Measurements from ENCODE around the gene SCNN1B. TPM values are rescaled to one million over a fixed set of nuclear protein-coding genes. Genes with fewer than 3 reads are reported as not detected.

The SCNN1B gene
- total RNA-seq, 3 donors from 2014 or later (not counting 1 experiment from before 2014, with no cell fraction given): not detected

GRCh38 chr16:23420011-23420410 lies 117.9 kb downstream of the SCNN1B start:
- no peaks in the 10 kb centered on the region for H3K9me3 Mint-ChIP-seq
- TF ChIP-seq CTCF (IDR thresholded peaks at IDR 0.05): no peak
- no peak for DNase-seq
- no peaks in the 10 kb centered on the region for H3K4me1 Mint-ChIP-seq
- peaks cover 6% of the 10 kb centered on the region for H3K36me3 Mint-ChIP-seq
- Histone ChIP-seq H3K27me3 (ENCODE audit: control insufficient read depth, insufficient read depth, low read length) (no peaks in the 10 kb centered on the region), H3K27ac (ENCODE audit: low read length) (no peak overlapping the region), H3K4me3 (ENCODE audit: low read length) (no peak overlapping the region), H3K4me1 (ENCODE audit: control insufficient read depth, insufficient read depth, low read length) (no peaks in the 10 kb centered on the region), H3K36me3 (ENCODE audit: control insufficient read depth, insufficient read depth, low read length) (peaks cover 30% of the 10 kb centered on the region), H3K9me3 (ENCODE audit: control insufficient read depth, insufficient read depth, low read length) (no peaks in the 10 kb centered on the region)
- ATAC-seq: no peak
- H3K27me3 Mint-ChIP-seq (ENCODE audit: low read depth in 2 of 2): no peaks in the 10 kb centered on the region
- intact Hi-C loops (cut with micrococcal nuclease): no loop called here
- H3K4me3 Mint-ChIP-seq: no peak overlapping the region
- H3K27ac Mint-ChIP-seq: no peak overlapping the region
- 97% methylated on average over 5 of the region's 5 CpGs for WGBS (ENCODE audit: insufficient coverage)

- Mint-ChIP-seq H3K4me3 (no peak overlapping the region), H3K27me3 (ENCODE audit: low read depth in 2 of 2) (no peaks in the 10 kb centered on the region), H3K4me1 (no peaks in the 10 kb centered on the region), H3K36me3 (peaks cover 6% of the 10 kb centered on the region), H3K9me3 (no peaks in the 10 kb centered on the region), H3K27ac (no peak overlapping the region)
- no peaks in the 10 kb centered on the region for H3K4me1 ChIP-seq (ENCODE audit: control insufficient read depth, insufficient read depth, low read length)
- DNase-seq (no peak), ATAC-seq (no peak)
- intact Hi-C loops (cut with micrococcal nuclease): no loop called here
- H3K4me3 ChIP-seq (ENCODE audit: low read length): no peak overlapping the region
- H3K27ac ChIP-seq (ENCODE audit: low read length): no peak overlapping the region
- peaks cover 8% of the 10 kb centered on the region for H3K36me3 ChIP-seq (ENCODE audit: control insufficient read depth, insufficient read depth, low read length)
- no peaks in the 10 kb centered on the region for H3K27me3 ChIP-seq (ENCODE audit: control insufficient read depth, insufficient read depth, low read length)
- no peaks in the 10 kb centered on the region for H3K9me3 ChIP-seq (ENCODE audit: control insufficient read depth, insufficient read depth, low read length)
- WGBS (ENCODE audit: insufficient coverage): 97% methylated on average over 11 of the region's 11 CpGs
- TF ChIP-seq CTCF (IDR thresholded peaks at IDR 0.05): no peak
These were observed 121.5 kb downstream of the SCNN1B start for GRCh38 chr16:23423496-23424049.

GRCh38 chr16:23424292-23424958 lies 122.3 kb downstream of the SCNN1B start:
- Mint-ChIP-seq H3K4me3 (no peak overlapping the region), H3K4me1 (no peaks in the 10 kb centered on the region), H3K27ac (no peak overlapping the region), H3K36me3 (peaks cover 6% of the 10 kb centered on the region), H3K27me3 (ENCODE audit: low read depth in 2 of 2) (no peaks in the 10 kb centered on the region), H3K9me3 (no peaks in the 10 kb centered on the region)
- H3K4me3 ChIP-seq (ENCODE audit: low read length): no peak overlapping the region
- peaks cover 10% of the 10 kb centered on the region for H3K36me3 ChIP-seq (ENCODE audit: control insufficient read depth, insufficient read depth, low read length)
- WGBS (ENCODE audit: insufficient coverage): 94% methylated on average over 14 of the region's 14 CpGs
- no peaks in the 10 kb centered on the region for H3K9me3 ChIP-seq (ENCODE audit: control insufficient read depth, insufficient read depth, low read length)
- H3K27me3 ChIP-seq (ENCODE audit: control insufficient read depth, insufficient read depth, low read length): no peaks in the 10 kb centered on the region
- DNase-seq (no peak), ATAC-seq (no peak)
- intact Hi-C loops (cut with micrococcal nuclease): no loop called here
- no peak overlapping the region for H3K27ac ChIP-seq (ENCODE audit: low read length)
- no peak for TF ChIP-seq CTCF (IDR thresholded peaks at IDR 0.05)
- no peaks in the 10 kb centered on the region for H3K4me1 ChIP-seq (ENCODE audit: control insufficient read depth, insufficient read depth, low read length)

- ATAC-seq (no peak), DNase-seq (no peak)
These were observed 126.2 kb downstream of the SCNN1B start for GRCh38 chr16:23428351-23428750.

More at GRCh38 chr16:23428351-23428750, 126.2 kb downstream of the SCNN1B start:
- Mint-ChIP-seq H3K4me1 (no peaks in the 10 kb centered on the region), H3K36me3 (peaks cover 3% of the 10 kb centered on the region), H3K27me3 (ENCODE audit: low read depth in 2 of 2) (no peaks in the 10 kb centered on the region), H3K4me3 (no peak overlapping the region), H3K9me3 (no peaks in the 10 kb centered on the region), H3K27ac (no peak overlapping the region)
- no peaks in the 10 kb centered on the region for H3K9me3 ChIP-seq (ENCODE audit: control insufficient read depth, insufficient read depth, low read length)
- no peaks in the 10 kb centered on the region for H3K27me3 ChIP-seq (ENCODE audit: control insufficient read depth, insufficient read depth, low read length)
- intact Hi-C loops (cut with micrococcal nuclease): no loop called here
- H3K36me3 ChIP-seq (ENCODE audit: control insufficient read depth, insufficient read depth, low read length): peaks cover 32% of the 10 kb centered on the region
- H3K27ac ChIP-seq (ENCODE audit: low read length): no peak overlapping the region
- H3K4me3 ChIP-seq (ENCODE audit: low read length): no peak overlapping the region
- no CpG with 5 or more reads among the region's 2 CpGs for WGBS (ENCODE audit: insufficient coverage)
- no peaks in the 10 kb centered on the region for H3K4me1 ChIP-seq (ENCODE audit: control insufficient read depth, insufficient read depth, low read length)
- TF ChIP-seq CTCF (IDR thresholded peaks at IDR 0.05): no peak
